NT2/D1 (cell line): ENCODE results near the gene TENM3.

Experiments used
- SUZ12 ChIP-seq: IDR thresholded peaks from 2 replicates; pipeline ENCODE4 v1.6.1; 2011; ENCODE audit not compliant: insufficient read length, insufficient read depth; ENCODE audit errors: extremely low read depth
- YY1 ChIP-seq: IDR thresholded peaks from 2 replicates; pipeline ENCODE4 v1.6.1; 2011; ENCODE audit not compliant: insufficient read length, insufficient read depth
- ZNF274 ChIP-seq: IDR thresholded peaks from 2 replicates; pipeline ENCODE4 v1.6.1; 2011; ENCODE audit warnings: mild to moderate bottlenecking, low read depth, low read length

DNA sequence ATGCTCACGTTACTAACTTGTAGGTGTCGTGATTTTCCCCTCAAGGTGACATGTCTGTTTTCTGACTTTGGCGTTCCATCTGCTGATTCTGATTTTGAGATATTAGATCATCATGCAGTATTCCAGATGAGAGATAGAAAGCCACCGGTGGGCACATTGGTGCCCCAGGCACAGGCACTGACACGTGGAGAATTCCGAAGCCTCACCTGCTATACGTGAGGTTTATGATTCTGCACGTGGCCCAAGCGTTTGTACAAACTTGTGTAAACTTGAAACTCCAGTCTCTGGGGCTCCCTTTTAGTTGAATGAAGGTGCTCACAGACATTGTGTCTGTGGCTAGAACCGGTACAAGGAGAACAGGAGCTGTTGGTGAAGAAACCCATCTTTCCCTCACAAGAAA lies 81.1 kb downstream of the TENM3 start:
- no peak for TF ChIP-seq ZNF274
- TF ChIP-seq YY1: no peak
- TF ChIP-seq SUZ12: no peak
